ENCODE results near the gene IL25.
"Not testable (repeated sequence)": the region's sequence is repeated elsewhere in the genome, so short reads cannot be mapped to it uniquely, and the experiment has no call there.

The IL25 gene

GRCh38 chr14:23414254-23414653 lies 41.6 kb downstream of the IL25 start:
- in situ Hi-C loops (cut with HindIII; ENCODE audit: low sequenced_read_pairs) = no loop called here
- TF ChIP-seq CTCF (IDR thresholded peaks at IDR 0.05; ENCODE audit: low read depth, low read length) = no peak
- DNase-seq (ENCODE audit: low read depth, low spot score) = no peak

GRCh38 chr14:23414906-23415820 lies 42.6 kb downstream of the IL25 start:
- DNase-seq (ENCODE audit: low read depth, low spot score) = no peak
- no peak overlapping the region for H3K4me3 ChIP-seq (ENCODE audit: low read depth, low read length)
- no peak for TF ChIP-seq CTCF (IDR thresholded peaks at IDR 0.05; ENCODE audit: low read depth, low read length)
- in situ Hi-C loops (cut with HindIII; ENCODE audit: low sequenced_read_pairs) = no loop called here

More at GRCh38 chr14:23414254-23414653, 41.6 kb downstream of the IL25 start:
- H3K4me3 ChIP-seq (ENCODE audit: low read depth, low read length) = no peak overlapping the region

GRCh38 chr14:23415821-23416778 lies 43.5 kb downstream of the IL25 start:
- TF ChIP-seq CTCF (IDR thresholded peaks at IDR 0.05; ENCODE audit: low read depth, low read length) = no peak
- no peak overlapping the region for H3K4me3 ChIP-seq (ENCODE audit: low read depth, low read length)
- in situ Hi-C loops (cut with HindIII; ENCODE audit: low sequenced_read_pairs) = no loop called here
- DNase-seq (ENCODE audit: low read depth, low spot score) = no peak

- no peak for TF ChIP-seq CTCF (IDR thresholded peaks at IDR 0.05; ENCODE audit: low read depth, low read length)
- H3K4me3 ChIP-seq (ENCODE audit: low read depth, low read length) = no peak overlapping the region
- in situ Hi-C loops (cut with HindIII; ENCODE audit: low sequenced_read_pairs) = no loop called here
- DNase-seq (ENCODE audit: low read depth, low spot score) = no peak
Observed at GRCh38 chr14:23416801-23417200, 44.2 kb downstream of the IL25 start.

DNA sequence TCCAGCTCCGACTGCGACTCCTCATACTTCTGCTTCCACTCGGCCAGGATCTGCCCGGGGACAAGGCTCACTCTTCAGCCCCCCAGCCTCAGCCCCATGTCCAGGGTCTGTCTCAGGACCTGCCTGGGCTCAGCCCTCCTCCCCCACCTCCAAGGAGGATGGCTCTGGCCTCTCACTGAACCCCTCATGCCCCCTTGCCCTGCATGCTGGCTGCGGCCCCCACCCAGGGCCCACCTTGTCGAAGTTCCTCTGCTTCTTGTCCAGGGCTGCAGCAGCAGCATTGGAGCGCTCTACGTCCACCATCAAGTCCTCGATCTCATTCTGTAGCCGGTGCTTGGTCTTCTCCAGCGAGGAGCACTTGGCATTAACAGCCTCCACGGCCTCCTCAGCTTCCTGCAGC lies 44.7 kb downstream of the IL25 start:
- DNase-seq (ENCODE audit: low read depth, low spot score); in situ Hi-C loops (cut with HindIII; ENCODE audit: low sequenced_read_pairs); H3K4me3 ChIP-seq (ENCODE audit: low read depth, low read length): not testable (repeated sequence)

- in situ Hi-C loops (cut with HindIII; ENCODE audit: low sequenced_read_pairs) = no loop called here
- DNase-seq (ENCODE audit: low read depth, low spot score) = no peak
- H3K4me3 ChIP-seq (ENCODE audit: low read depth, low read length) = no peak overlapping the region
- no peak for TF ChIP-seq CTCF (IDR thresholded peaks at IDR 0.05; ENCODE audit: low read depth, low read length)
Observed at GRCh38 chr14:23418021-23418420, 45.4 kb downstream of the IL25 start.

- H3K4me3 ChIP-seq (ENCODE audit: low read depth, low read length); DNase-seq (ENCODE audit: low read depth, low spot score); in situ Hi-C loops (cut with HindIII; ENCODE audit: low sequenced_read_pairs): not testable (repeated sequence)
Observed at GRCh38 chr14:23419646-23420045, 47.0 kb downstream of the IL25 start.

Measured in astrocyte of the spinal cord (primary cell).